Upper lobe of right lung (tissue), 1 donor: ENCODE measurements around the gene LENEP. TPM values are rescaled to one million over a fixed set of nuclear protein-coding genes. Genes with fewer than 3 reads are reported as not detected.

Experiments used
- ATAC-seq: fragments of 200-7000 bp; cut with Tn5 transposase; one replicate; pipeline ENCODE4 v1.9.1; 2020; ENCODE audit warnings: mild to moderate bottlenecking, moderate library complexity
- DNase-seq: peaks from one replicate; pipeline ENCODE4 v3.0.0-alpha.2; 2020
- H3K27ac ChIP-seq: fragments of 200-600 bp; one replicate; pipeline ENCODE4 v1.8.0; 2022
- H3K27me3 ChIP-seq: fragments of 200-600 bp; one replicate; pipeline ENCODE4 v1.8.0; 2022; ENCODE audit warnings: mild to moderate bottlenecking
- H3K36me3 ChIP-seq: fragments of 200-600 bp; one replicate; pipeline ENCODE4 v1.8.0; 2022
- H3K4me1 ChIP-seq: fragments of 200-600 bp; one replicate; pipeline ENCODE4 v1.8.0; 2022
- H3K4me3 ChIP-seq: fragments of 200-600 bp; one replicate; pipeline ENCODE4 v1.8.0; 2022; ENCODE audit warnings: mild to moderate bottlenecking
- H3K9me3 ChIP-seq: fragments of 200-600 bp; one replicate; pipeline ENCODE4 v1.8.0; 2022
- intact Hi-C: fragments of 100-400 bp; cut with DNase I; formaldehyde crosslinking; loops from one replicate; pipeline ENCODE4 v1.11.0; 2022
- microRNA-seq: library from miRNA; unstranded; fragments of <30 nt; microRNA quantifications from one replicate; pipeline ENCODE4 v1.2.0, GENCODE V29; 2020; ENCODE audit warnings: borderline microRNAs expressed
- total RNA-seq: library from RNA; stranded (reverse); fragmentation: NEBNext Ultra II Directional; extraction: Animal tissue kit (Norgen Biotek cat#: 25700); gene quantifications from one replicate; pipeline ENCODE4 v1.2.1, GENCODE V29; 2021
- TF ChIP-seq, protein P1 (sequence below): fragments of 200-600 bp; IDR thresholded peaks from one replicate; pipeline ENCODE4 v1.8.0; 2022; ENCODE audit warnings: antibody characterized with exemption
- donor health status: DM: no; HTN: yes; CAD: no; lungs with severe emphysema.

The LENEP gene
- total RNA-seq, 1 donor from 2014 or later = not detected

GRCh38 chr1:155042789-155043188 is 49.4 kb downstream of the LENEP start:
- Histone ChIP-seq H3K36me3 (no peaks in the 10 kb centered on the region), H3K4me1 (peaks cover 10% of the 10 kb centered on the region), H3K27ac (no peak overlapping the region), H3K9me3 (no peaks in the 10 kb centered on the region), H3K27me3 (no peaks in the 10 kb centered on the region), H3K4me3 (no peak overlapping the region)
- intact Hi-C loops = no loop called here
- TF ChIP-seq, protein P1, sequence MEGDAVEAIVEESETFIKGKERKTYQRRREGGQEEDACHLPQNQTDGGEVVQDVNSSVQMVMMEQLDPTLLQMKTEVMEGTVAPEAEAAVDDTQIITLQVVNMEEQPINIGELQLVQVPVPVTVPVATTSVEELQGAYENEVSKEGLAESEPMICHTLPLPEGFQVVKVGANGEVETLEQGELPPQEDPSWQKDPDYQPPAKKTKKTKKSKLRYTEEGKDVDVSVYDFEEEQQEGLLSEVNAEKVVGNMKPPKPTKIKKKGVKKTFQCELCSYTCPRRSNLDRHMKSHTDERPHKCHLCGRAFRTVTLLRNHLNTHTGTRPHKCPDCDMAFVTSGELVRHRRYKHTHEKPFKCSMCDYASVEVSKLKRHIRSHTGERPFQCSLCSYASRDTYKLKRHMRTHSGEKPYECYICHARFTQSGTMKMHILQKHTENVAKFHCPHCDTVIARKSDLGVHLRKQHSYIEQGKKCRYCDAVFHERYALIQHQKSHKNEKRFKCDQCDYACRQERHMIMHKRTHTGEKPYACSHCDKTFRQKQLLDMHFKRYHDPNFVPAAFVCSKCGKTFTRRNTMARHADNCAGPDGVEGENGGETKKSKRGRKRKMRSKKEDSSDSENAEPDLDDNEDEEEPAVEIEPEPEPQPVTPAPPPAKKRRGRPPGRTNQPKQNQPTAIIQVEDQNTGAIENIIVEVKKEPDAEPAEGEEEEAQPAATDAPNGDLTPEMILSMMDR = no peak
- ATAC-seq (no peak), DNase-seq (no peak)

GRCh38 chr1:155043301-155043702 is 49.9 kb downstream of the LENEP start:
- TF ChIP-seq, protein P1 = no peak
- H3K27ac ChIP-seq = no peak overlapping the region

DNA sequence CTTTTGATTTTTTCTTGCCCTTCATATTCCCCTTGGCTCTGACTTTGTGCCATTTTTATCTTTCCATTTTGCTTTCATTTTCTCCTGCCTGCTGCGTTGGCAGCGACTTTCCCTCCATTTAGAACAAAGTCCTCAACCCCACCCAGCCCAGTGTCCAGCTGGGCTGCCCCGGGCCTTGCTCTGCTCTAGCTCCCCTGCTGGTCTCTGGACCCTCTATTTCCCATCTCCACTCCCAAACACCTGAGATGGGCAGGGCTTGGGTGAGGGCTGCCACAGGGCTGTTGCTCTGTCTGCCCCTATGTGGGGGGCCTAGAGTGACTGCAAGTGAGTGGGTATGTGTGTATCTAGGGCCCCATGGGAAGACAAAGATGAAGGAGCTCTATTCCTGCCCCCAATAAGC is 50.4 kb downstream of the LENEP start:
- intact Hi-C loops = no loop called here
- no peaks in the 10 kb centered on the region for H3K27me3 ChIP-seq
- ATAC-seq (no peak), DNase-seq (no peak)
- H3K4me1 ChIP-seq = peaks cover 10% of the 10 kb centered on the region
- H3K4me3 ChIP-seq = no peak overlapping the region
- no peaks in the 10 kb centered on the region for H3K36me3 ChIP-seq
- TF ChIP-seq, protein P1 = no peak
- no peaks in the 10 kb centered on the region for H3K9me3 ChIP-seq
- no peak overlapping the region for H3K27ac ChIP-seq

More at GRCh38 chr1:155043301-155043702, 49.9 kb downstream of the LENEP start:
- Histone ChIP-seq H3K36me3 (no peaks in the 10 kb centered on the region), H3K4me3 (no peak overlapping the region), H3K27me3 (no peaks in the 10 kb centered on the region), H3K9me3 (no peaks in the 10 kb centered on the region), H3K4me1 (peaks cover 10% of the 10 kb centered on the region)
- DNase-seq (no peak), ATAC-seq (no peak)
- intact Hi-C loops = no loop called here

Small RNA genes lying within 50 kb of the gene (microRNA-seq; reads per million reads assigned to microRNA genes)
- not detected for gene MIR4258

Other genes with a start within 250 kb of the LENEP start
- gene KCNN3, start 123.3 kb upstream of the LENEP start, total RNA-seq = 7.6 TPM
- 38.4 TPM for gene PMVK, start 56.9 kb upstream of the LENEP start, total RNA-seq
- 75.7 TPM for gene PBXIP1, start 37.5 kb upstream of the LENEP start, total RNA-seq
- 27.0 TPM for gene PYGO2, start 31.8 kb upstream of the LENEP start, total RNA-seq
- gene SHC1, start 22.8 kb upstream of the LENEP start, total RNA-seq = 120 TPM
- 27.0 TPM for gene CKS1B, start 18.9 kb upstream of the LENEP start, total RNA-seq
- gene FLAD1, start 10.2 kb upstream of the LENEP start, total RNA-seq = 29.0 TPM
- 80.4 TPM for gene ZBTB7B, start 9.2 kb downstream of the LENEP start, total RNA-seq
- 1.5 TPM for gene DCST2, start 40.2 kb downstream of the LENEP start, total RNA-seq
- gene DCST1, start 40.2 kb downstream of the LENEP start, total RNA-seq = not detected
- gene ADAM15, start 57.7 kb downstream of the LENEP start, total RNA-seq = 163 TPM
- gene EFNA4, start 70.2 kb downstream of the LENEP start, total RNA-seq = 5.3 TPM
- gene EFNA3, start 85.3 kb downstream of the LENEP start, total RNA-seq = 1.0 TPM
- gene EFNA1, start 134.3 kb downstream of the LENEP start, total RNA-seq = 178 TPM
- 44.7 TPM for gene SLC50A1, start 142.3 kb downstream of the LENEP start, total RNA-seq
- gene DPM3, start 146.9 kb downstream of the LENEP start, total RNA-seq = 71.1 TPM
- gene KRTCAP2, start 179.7 kb downstream of the LENEP start, total RNA-seq = 130 TPM
- gene TRIM46, start 180.3 kb downstream of the LENEP start, total RNA-seq = 0.43 TPM
- 24.9 TPM for gene THBS3, start 214.3 kb downstream of the LENEP start, total RNA-seq
- gene MTX1, start 215.1 kb downstream of the LENEP start, total RNA-seq = 28.4 TPM